Trophoblast cell (in vitro differentiated cells and primary cell): ENCODE results near the gene TCF3.
"Not testable (repeated sequence)": the region's sequence is repeated elsewhere in the genome, so short reads cannot be mapped to it uniquely, and the experiment has no call there.

ENCODE experiments used
- DNase-seq, 2 donors: peaks; one replicate each; pipeline ENCODE4 v3.0.0-alpha.2; 2016
- H2AFZ ChIP-seq: 2 replicates; pipeline ENCODE4 v1.6.1; 2013; ENCODE audit warnings: low read length, moderate library complexity, mild to moderate bottlenecking; ENCODE audit not compliant: insufficient read depth, poor library complexity
- H2AK5ac ChIP-seq: 2 replicates; pipeline ENCODE4 v1.6.1; 2013; ENCODE audit warnings: mild to moderate bottlenecking, low read length
- H2BK120ac ChIP-seq: 2 replicates; pipeline ENCODE4 v1.6.1; 2013; ENCODE audit warnings: low read length, mild to moderate bottlenecking, moderate library complexity; ENCODE audit not compliant: insufficient read depth, poor library complexity
- H2BK12ac ChIP-seq: 2 replicates; pipeline ENCODE4 v1.6.1; 2013; ENCODE audit warnings: mild to moderate bottlenecking, low read length, moderate library complexity
- H2BK5ac ChIP-seq: 2 replicates; pipeline ENCODE4 v1.6.1; 2013; ENCODE audit warnings: low read length, low read depth, moderate library complexity, mild to moderate bottlenecking; ENCODE audit not compliant: poor library complexity
- H3K14ac ChIP-seq: 2 replicates; pipeline ENCODE4 v1.6.1; 2013; ENCODE audit warnings: mild to moderate bottlenecking, low read length
- H3K18ac ChIP-seq: 2 replicates; pipeline ENCODE4 v1.6.1; 2013; ENCODE audit warnings: mild to moderate bottlenecking, low read length
- H3K23ac ChIP-seq: 2 replicates; pipeline ENCODE4 v1.6.1; 2013; ENCODE audit warnings: low read length
- H3K27ac ChIP-seq: 2 replicates; pipeline ENCODE4 v1.5.1; 2013; ENCODE audit warnings: low read depth, mild to moderate bottlenecking, inconsistent platforms, low read length, moderate library complexity
- H3K27me3 ChIP-seq: 2 replicates; pipeline ENCODE4 v1.6.1; 2013; ENCODE audit warnings: inconsistent platforms, mild to moderate bottlenecking, low read length, moderate library complexity; ENCODE audit not compliant: insufficient read depth
- H3K36me3 ChIP-seq, 2 experiments: 1 replicate in 1 of 2; 2 replicates in 1 of 2; pipeline ENCODE4 v1.6.1; 2013; ENCODE audit warnings: low read length in 2 of 2, mild to moderate bottlenecking in 2 of 2, moderate library complexity in 1 of 2; ENCODE audit not compliant: insufficient read depth in 2 of 2, control insufficient read depth in 1 of 2
- H3K4ac ChIP-seq: 2 replicates; pipeline ENCODE4 v1.6.1; 2013; ENCODE audit warnings: low read depth, mild to moderate bottlenecking, low read length, moderate library complexity
- H3K4me1 ChIP-seq, 2 experiments: 1 replicate in 1 of 2; 2 replicates in 1 of 2; pipeline ENCODE4 v1.6.1; 2013; ENCODE audit warnings: low read length in 2 of 2, mild to moderate bottlenecking in 2 of 2, moderate library complexity in 1 of 2; ENCODE audit not compliant: insufficient read depth in 2 of 2, control insufficient read depth in 1 of 2
- H3K4me2 ChIP-seq: 2 replicates; pipeline ENCODE4 v1.6.1; 2013; ENCODE audit warnings: inconsistent platforms, mild to moderate bottlenecking, low read length, moderate library complexity
- H3K4me3 ChIP-seq: 2 replicates; pipeline ENCODE4 v1.5.1; 2013; ENCODE audit warnings: mild to moderate bottlenecking, low read depth, low read length, inconsistent platforms
- H3K79me1 ChIP-seq: one replicate; pipeline ENCODE4 v1.6.1; 2013; ENCODE audit warnings: low read length
- H3K79me2 ChIP-seq: 2 replicates; pipeline ENCODE4 v1.6.1; 2013; ENCODE audit warnings: low read length, mild to moderate bottlenecking; ENCODE audit not compliant: control insufficient read depth, insufficient read depth, poor library complexity
- H3K9ac ChIP-seq: 2 replicates; pipeline ENCODE4 v1.6.1; 2013; ENCODE audit warnings: mild to moderate bottlenecking, low read length
- H3K9me3 ChIP-seq: 2 replicates; pipeline ENCODE4 v1.6.1; 2013; ENCODE audit warnings: low read depth, mild to moderate bottlenecking, control low read depth, inconsistent platforms, low read length; ENCODE audit not compliant: insufficient read depth
- H4K12ac ChIP-seq: 2 replicates; pipeline ENCODE4 v1.6.1; 2013; ENCODE audit warnings: low read depth, mild to moderate bottlenecking, low read length, moderate library complexity
- H4K8ac ChIP-seq: 2 replicates; pipeline ENCODE4 v1.6.1; 2013; ENCODE audit warnings: low read depth, mild to moderate bottlenecking, low read length, moderate library complexity
- H4K91ac ChIP-seq: one replicate; pipeline ENCODE4 v1.6.1; 2013; ENCODE audit warnings: low read depth, mild to moderate bottlenecking, low read length, moderate library complexity
- WGBS: extraction: QIAGEN DNeasy Blood & Tissue Kit; methylation state at CpG from one replicate; pipeline ENCODE4 v1.1.7; 2013; ENCODE audit warnings: missing lambda C conversion rate; ENCODE audit not compliant: insufficient read length, insufficient coverage; ENCODE audit errors: extremely low coverage; 5-methylcytosine and 5-hydroxymethylcytosine counted together

TCF3 gene

DNA sequence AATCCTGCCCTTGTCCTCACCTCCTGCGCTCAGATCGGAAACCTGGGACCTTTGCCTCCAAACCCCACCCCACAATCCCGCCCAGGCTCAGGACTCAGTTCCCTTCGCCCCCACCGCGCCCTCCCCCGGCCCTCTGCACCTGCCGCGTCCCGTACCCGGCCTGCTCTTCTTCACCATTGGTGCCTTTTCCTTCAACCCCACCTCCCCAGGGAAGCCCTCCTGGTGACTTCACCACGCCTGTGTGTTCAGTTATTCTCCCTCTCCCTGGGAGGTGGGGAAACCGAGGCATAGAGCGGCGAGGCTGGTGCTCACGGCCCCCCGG is 19.3 kb upstream of the TCF3 start:
- no peak overlapping the region for H2AFZ ChIP-seq
- no peaks in the 10 kb centered on the region for H3K79me2 ChIP-seq
- no peak overlapping the region for H3K4ac ChIP-seq
- H3K4me1 ChIP-seq, result peaks cover 0 to 3% of the 10 kb centered on the region in 2 experiments
- no peak overlapping the region for H4K8ac ChIP-seq
- no peak overlapping the region for H4K91ac ChIP-seq
- no peak overlapping the region for H2AK5ac ChIP-seq
- peaks cover 7% of the 10 kb centered on the region for H3K9me3 ChIP-seq
- no peak overlapping the region for H3K9ac ChIP-seq
- no peak overlapping the region for H3K18ac ChIP-seq
- H3K27ac ChIP-seq, result no peak overlapping the region
- no peak overlapping the region for H2BK120ac ChIP-seq
- no peaks in the 10 kb centered on the region for H3K36me3 ChIP-seq
- peaks cover 39% of the 10 kb centered on the region for H3K27me3 ChIP-seq
- no peaks in the 10 kb centered on the region for H3K79me1 ChIP-seq
- DNase-seq, result no peak
- H2BK12ac ChIP-seq, result no peak overlapping the region
- no peak overlapping the region for H2BK5ac ChIP-seq
- H4K12ac ChIP-seq, result no peak overlapping the region
- no peak overlapping the region for H3K14ac ChIP-seq
- WGBS, result no CpG with 5 or more reads among the region's 17 CpGs
- no peak overlapping the region for H3K4me3 ChIP-seq
- H3K4me2 ChIP-seq, result no peak overlapping the region
- H3K23ac ChIP-seq, result no peak overlapping the region

DNA sequence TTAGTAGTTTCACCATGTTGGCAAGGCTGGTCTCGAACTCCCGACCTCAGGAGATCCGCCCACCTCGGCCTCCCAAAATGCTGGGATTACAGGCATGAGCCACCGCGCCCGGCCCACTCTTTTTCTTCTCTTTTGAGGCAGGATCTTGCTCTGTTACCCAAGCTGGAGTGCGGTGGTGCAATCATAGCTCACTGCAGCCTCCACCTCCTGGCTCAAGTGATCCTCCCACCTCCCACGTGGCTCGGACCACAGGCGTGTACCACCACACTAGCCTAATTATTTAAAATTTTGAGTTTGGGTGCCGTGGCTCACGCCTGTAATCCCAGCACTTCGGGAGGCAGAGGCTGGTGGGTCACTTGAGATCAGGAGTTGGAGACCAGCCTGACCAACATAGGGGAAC is 18.3 kb upstream of the TCF3 start:
- H3K27ac ChIP-seq, result not testable (repeated sequence)
- H3K27me3 ChIP-seq, result peaks cover 30% of the 10 kb centered on the region

DNA sequence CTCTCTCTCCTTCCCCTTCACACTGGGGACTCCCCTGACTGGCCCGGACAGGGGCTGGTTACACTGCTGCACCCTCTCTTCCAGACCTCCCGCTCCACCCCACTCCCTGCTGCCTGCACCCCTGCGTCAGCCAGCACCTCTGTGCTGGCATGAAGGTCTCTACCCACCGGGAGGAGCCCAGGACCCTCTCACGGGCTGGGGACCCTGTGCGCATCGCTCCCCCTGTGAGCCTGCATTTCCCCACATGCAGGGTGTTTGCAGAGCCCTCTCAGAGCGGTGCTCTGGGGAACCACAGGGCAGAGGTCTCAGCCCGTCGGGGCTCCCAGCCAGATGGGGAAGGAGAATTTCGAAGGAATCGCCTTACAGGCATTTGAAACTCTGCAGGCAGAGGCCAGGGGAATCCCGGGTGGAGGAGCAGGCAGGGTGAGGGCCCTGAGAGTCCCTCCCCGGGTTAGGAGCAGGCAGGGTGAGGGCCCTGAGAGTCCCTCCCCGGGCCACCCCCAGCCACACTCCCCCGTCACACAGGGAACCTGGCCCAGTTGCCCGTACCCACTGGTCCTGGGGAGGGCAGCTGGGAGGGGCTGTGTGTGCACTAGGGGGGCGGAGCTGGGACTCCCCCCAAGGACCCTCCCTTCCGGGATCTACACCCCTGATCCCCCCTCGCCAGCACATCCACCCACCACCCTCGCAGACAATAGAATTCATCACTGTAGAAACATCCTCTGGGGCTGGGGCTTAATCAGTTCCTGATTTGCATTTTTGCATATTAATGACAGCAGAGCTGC is 16.3 kb upstream of the TCF3 start:
- H3K9me3 ChIP-seq, result peaks cover 3% of the 10 kb centered on the region
- no peak overlapping the region for H3K18ac ChIP-seq
- WGBS, result no CpG with 5 or more reads among the region's 21 CpGs
- no peak overlapping the region for H2BK5ac ChIP-seq
- H3K4me1 ChIP-seq, result peaks cover 0 to 3% of the 10 kb centered on the region in 2 experiments
- H3K4ac ChIP-seq, result no peak overlapping the region
- H3K4me3 ChIP-seq, result no peak overlapping the region
- H3K27ac ChIP-seq, result no peak overlapping the region
- H4K12ac ChIP-seq, result no peak overlapping the region
- H3K4me2 ChIP-seq, result no peak overlapping the region
- H4K91ac ChIP-seq, result no peak overlapping the region
- no peak overlapping the region for H3K23ac ChIP-seq
- H3K79me1 ChIP-seq, result no peaks in the 10 kb centered on the region
- H4K8ac ChIP-seq, result no peak overlapping the region
- no peak overlapping the region for H3K14ac ChIP-seq
- no peaks in the 10 kb centered on the region for H3K79me2 ChIP-seq
- DNase-seq, result no peak
- no peak overlapping the region for H2AK5ac ChIP-seq
- no peak overlapping the region for H2BK120ac ChIP-seq
- no peak overlapping the region for H2BK12ac ChIP-seq
- peaks cover 27% of the 10 kb centered on the region for H3K27me3 ChIP-seq
- H2AFZ ChIP-seq, result no peak overlapping the region
- no peaks in the 10 kb centered on the region for H3K36me3 ChIP-seq
- H3K9ac ChIP-seq, result no peak overlapping the region

More for the DNA sequence above, 18.3 kb upstream of the TCF3 start:
- not testable (repeated sequence) for H3K4me2 ChIP-seq, H3K9ac ChIP-seq, H4K12ac ChIP-seq, H3K4me1 ChIP-seq, H3K9me3 ChIP-seq, H2BK5ac ChIP-seq, H3K18ac ChIP-seq, H3K79me2 ChIP-seq, H4K91ac ChIP-seq, H2BK120ac ChIP-seq, H3K4ac ChIP-seq, H4K8ac ChIP-seq, H3K23ac ChIP-seq, H3K4me3 ChIP-seq, H2AK5ac ChIP-seq, H3K14ac ChIP-seq, DNase-seq, H3K79me1 ChIP-seq, H2AFZ ChIP-seq, H2BK12ac ChIP-seq, H3K36me3 ChIP-seq
- no CpG with 5 or more reads among the region's 14 CpGs for WGBS

DNA sequence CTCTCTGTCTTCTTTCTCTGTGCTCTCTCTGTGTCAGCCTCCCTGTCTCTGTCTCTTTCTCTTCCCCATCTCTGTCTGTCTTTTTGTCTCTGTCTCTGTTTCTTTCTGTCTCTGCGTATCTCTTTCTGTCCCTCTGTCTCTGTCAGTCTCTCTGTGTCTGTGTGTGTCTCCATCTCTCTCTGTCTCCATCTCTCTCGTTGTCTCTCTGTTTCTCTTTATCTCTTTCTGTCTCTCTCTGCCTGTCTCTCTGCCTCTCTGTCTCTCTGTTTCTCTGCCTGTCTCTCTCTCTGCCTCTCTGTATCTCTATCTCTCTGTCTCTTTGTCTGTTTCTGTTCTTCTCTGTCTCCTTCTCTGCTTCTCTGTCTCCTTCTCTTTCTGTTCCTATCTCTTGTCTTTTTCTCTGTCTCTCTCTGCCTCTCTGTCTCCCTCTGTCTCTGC is 15.7 kb upstream of the TCF3 start:
- DNase-seq, result no peak

More for the DNA sequence above, 15.7 kb upstream of the TCF3 start:
- H4K8ac ChIP-seq, result no peak overlapping the region
- H3K9ac ChIP-seq, result no peak overlapping the region
- no peak overlapping the region for H4K12ac ChIP-seq
- H3K4me3 ChIP-seq, result no peak overlapping the region
- H3K14ac ChIP-seq, result no peak overlapping the region
- no peak overlapping the region for H2AFZ ChIP-seq
- H3K18ac ChIP-seq, result no peak overlapping the region
- H3K79me1 ChIP-seq, result no peaks in the 10 kb centered on the region
- H3K27ac ChIP-seq, result no peak overlapping the region
- H3K4me2 ChIP-seq, result no peak overlapping the region
- no peak overlapping the region for H3K23ac ChIP-seq
- no peaks in the 10 kb centered on the region for H3K36me3 ChIP-seq
- no peaks in the 10 kb centered on the region for H3K79me2 ChIP-seq
- H4K91ac ChIP-seq, result no peak overlapping the region
- H3K27me3 ChIP-seq, result peaks cover 21% of the 10 kb centered on the region
- H2BK120ac ChIP-seq, result no peak overlapping the region
- no peak overlapping the region for H2BK5ac ChIP-seq
- H2AK5ac ChIP-seq, result no peak overlapping the region
- no CpG with 5 or more reads among the region's 2 CpGs for WGBS
- peaks cover 3% of the 10 kb centered on the region for H3K9me3 ChIP-seq
- peaks cover 0 to 3% of the 10 kb centered on the region in 2 experiments for H3K4me1 ChIP-seq
- H3K4ac ChIP-seq, result no peak overlapping the region
- H2BK12ac ChIP-seq, result no peak overlapping the region
